T follicular helper cell (primary cell): ENCODE results near the gene FCHSD1.
"Not testable (repeated sequence)": the region's sequence is repeated elsewhere in the genome, so short reads cannot be mapped to it uniquely, and the experiment has no call there.

ENCODE experiments used
- DNase-seq: peaks from one replicate; pipeline ENCODE4 v3.0.0-alpha.2; 2020; ENCODE audit warnings: low read depth

FCHSD1 gene

GRCh38 chr5:141617682-141618029 lies 33.6 kb downstream of the FCHSD1 start:
- no peak for DNase-seq

- DNase-seq, result no peak
These were observed 34.1 kb downstream of the FCHSD1 start for GRCh38 chr5:141617128-141617527.

GRCh38 chr5:141615991-141616720 lies 35.1 kb downstream of the FCHSD1 start:
- no peak for DNase-seq

- DNase-seq, result no peak
These were observed 37.9 kb downstream of the FCHSD1 start for GRCh38 chr5:141613344-141613743.

GRCh38 chr5:141611289-141611688 lies 39.9 kb downstream of the FCHSD1 start:
- DNase-seq, result no peak

GRCh38 chr5:141609921-141610320 lies 41.3 kb downstream of the FCHSD1 start:
- not testable (repeated sequence) for DNase-seq

- DNase-seq, result no peak
These were observed 42.2 kb downstream of the FCHSD1 start for GRCh38 chr5:141609044-141609443.

- no peak for DNase-seq
These were observed 42.7 kb downstream of the FCHSD1 start for GRCh38 chr5:141608557-141608956.

- DNase-seq, result no peak
These were observed 43.2 kb downstream of the FCHSD1 start for GRCh38 chr5:141608046-141608445.

GRCh38 chr5:141605523-141606277 lies 45.5 kb downstream of the FCHSD1 start:
- peak; percentile 74 for DNase-seq

- DNase-seq, result no peak
These were observed 47.1 kb downstream of the FCHSD1 start for GRCh38 chr5:141603923-141604717.

GRCh38 chr5:141602606-141603005 lies 48.6 kb downstream of the FCHSD1 start:
- DNase-seq, result no peak

GRCh38 chr5:141598391-141599345 lies 52.5 kb downstream of the FCHSD1 start:
- no peak for DNase-seq

GRCh38 chr5:141597814-141598213 lies 53.4 kb downstream of the FCHSD1 start:
- DNase-seq, result no peak

- no peak for DNase-seq
These were observed 53.8 kb downstream of the FCHSD1 start for GRCh38 chr5:141597394-141597793.

GRCh38 chr5:141596867-141597266 lies 54.4 kb downstream of the FCHSD1 start:
- DNase-seq, result no peak

- DNase-seq, result no peak
These were observed 61.1 kb downstream of the FCHSD1 start for GRCh38 chr5:141590127-141590526.
